ENCODE results near the gene ZC3H18. TPM values are rescaled to one million over a fixed set of nuclear protein-coding genes. Genes with fewer than 3 reads are reported as not detected.

The ZC3H18 gene
- total and polyA plus RNA-seq, 4 donors = 12.4 to 38.5 (median 28.5) TPM

- ATAC-seq (ENCODE audit: low FRiP score) = no peak
- intact Hi-C loops (cut with DNase I) = no loop called here
These were observed 23.3 kb downstream of the ZC3H18 start for GRCh38 chr16:88593489-88593888.

GRCh38 chr16:88593910-88594309 is 23.7 kb downstream of the ZC3H18 start:
- 92% methylated on average over 6 of the region's 6 CpGs for WGBS, 2 donors
- H3K27ac ChIP-seq (ENCODE audit: low read depth in 1 of 2, low read length in 2 of 2) = no peak overlapping the region
- DNase-seq (no peak), ATAC-seq (ENCODE audit: low FRiP score) (no peak)
- intact Hi-C loops (cut with DNase I) = no loop called here
- H3K27me3 ChIP-seq (ENCODE audit: control insufficient read depth in 1 of 2, insufficient read depth in 2 of 2, low read length in 1 of 2) = no peaks in the 10 kb centered on the region
- H3K4me1 ChIP-seq (ENCODE audit: control insufficient read depth in 1 of 2, insufficient read depth in 2 of 2, low read length in 2 of 2) = no peaks in the 10 kb centered on the region
- peaks cover 0 to 8% of the 10 kb centered on the region in 2 donors for H3K36me3 ChIP-seq (ENCODE audit: control insufficient read depth in 1 of 2, insufficient read depth in 2 of 2, low read length in 1 of 2)
- no peak overlapping the region for H3K4me3 ChIP-seq (ENCODE audit: low read length in 2 of 2)
- H3K9me3 ChIP-seq (ENCODE audit: control insufficient read depth, low read length) = no peaks in the 10 kb centered on the region

More at GRCh38 chr16:88593489-88593888, 23.3 kb downstream of the ZC3H18 start:
- H3K36me3 ChIP-seq (ENCODE audit: control insufficient read depth in 1 of 2, insufficient read depth in 2 of 2, low read length in 1 of 2) = peaks cover 0 to 8% of the 10 kb centered on the region in 2 donors
- 72 to 73% methylated on average over 11 of the region's 11 CpGs for WGBS, 2 donors
- H3K4me3 ChIP-seq (ENCODE audit: low read length in 2 of 2) = no peak overlapping the region
- no peaks in the 10 kb centered on the region for H3K27me3 ChIP-seq (ENCODE audit: control insufficient read depth in 1 of 2, insufficient read depth in 2 of 2, low read length in 1 of 2)
- no peak for DNase-seq
- H3K4me1 ChIP-seq (ENCODE audit: control insufficient read depth in 1 of 2, insufficient read depth in 2 of 2, low read length in 2 of 2) = no peaks in the 10 kb centered on the region
- no peak overlapping the region for H3K27ac ChIP-seq (ENCODE audit: low read depth in 1 of 2, low read length in 2 of 2)
- no peaks in the 10 kb centered on the region for H3K9me3 ChIP-seq (ENCODE audit: control insufficient read depth, low read length)

- H3K36me3 ChIP-seq (ENCODE audit: control insufficient read depth in 1 of 2, insufficient read depth in 2 of 2, low read length in 1 of 2) = peaks cover 0 to 14% of the 10 kb centered on the region in 2 donors
- WGBS, 2 donors = 91 to 93% methylated on average over 6 of the region's 6 CpGs
- no peaks in the 10 kb centered on the region for H3K9me3 ChIP-seq (ENCODE audit: control insufficient read depth, low read length)
- DNase-seq (no peak), ATAC-seq (ENCODE audit: low FRiP score) (no peak)
- no peaks in the 10 kb centered on the region for H3K27me3 ChIP-seq (ENCODE audit: control insufficient read depth in 1 of 2, insufficient read depth in 2 of 2, low read length in 1 of 2)
- no peak overlapping the region for H3K27ac ChIP-seq (ENCODE audit: low read depth in 1 of 2, low read length in 2 of 2)
- intact Hi-C loops (cut with DNase I) = no loop called here
- no peaks in the 10 kb centered on the region for H3K4me1 ChIP-seq (ENCODE audit: control insufficient read depth in 1 of 2, insufficient read depth in 2 of 2, low read length in 2 of 2)
- H3K4me3 ChIP-seq (ENCODE audit: low read length in 2 of 2) = no peak overlapping the region
These were observed 24.9 kb downstream of the ZC3H18 start for GRCh38 chr16:88595101-88595500.

- 94 to 96% methylated on average over 10 of the region's 10 CpGs for WGBS, 2 donors
- Histone ChIP-seq H3K36me3 (ENCODE audit: control insufficient read depth in 1 of 2, insufficient read depth in 2 of 2, low read length in 1 of 2) (peaks cover 3 to 18% of the 10 kb centered on the region in 2 donors), H3K27me3 (ENCODE audit: control insufficient read depth in 1 of 2, insufficient read depth in 2 of 2, low read length in 1 of 2) (no peaks in the 10 kb centered on the region)
These were observed 25.7 kb downstream of the ZC3H18 start for GRCh38 chr16:88595921-88596320.

GRCh38 chr16:88596483-88596882 is 26.3 kb downstream of the ZC3H18 start:
- Histone ChIP-seq H3K27ac (ENCODE audit: low read depth in 1 of 2, low read length in 2 of 2) (no peak overlapping the region), H3K9me3 (ENCODE audit: control insufficient read depth, low read length) (no peaks in the 10 kb centered on the region), H3K27me3 (ENCODE audit: control insufficient read depth in 1 of 2, insufficient read depth in 2 of 2, low read length in 1 of 2) (no peaks in the 10 kb centered on the region), H3K36me3 (ENCODE audit: control insufficient read depth in 1 of 2, insufficient read depth in 2 of 2, low read length in 1 of 2) (peaks cover 3 to 18% of the 10 kb centered on the region in 2 donors), H3K4me1 (ENCODE audit: control insufficient read depth in 1 of 2, insufficient read depth in 2 of 2, low read length in 2 of 2) (no peaks in the 10 kb centered on the region), H3K4me3 (ENCODE audit: low read length in 2 of 2) (no peak overlapping the region)
- intact Hi-C loops (cut with DNase I) = no loop called here
- ATAC-seq (ENCODE audit: low FRiP score) = no peak
- 79 to 92% methylated on average over 3 of the region's 3 CpGs for WGBS, 2 donors
- no peak for DNase-seq

More at GRCh38 chr16:88595921-88596320, 25.7 kb downstream of the ZC3H18 start:
- ATAC-seq (ENCODE audit: low FRiP score) (no peak), DNase-seq (no peak)
- intact Hi-C loops (cut with DNase I) = no loop called here
- Histone ChIP-seq H3K4me3 (ENCODE audit: low read length in 2 of 2) (no peak overlapping the region), H3K9me3 (ENCODE audit: control insufficient read depth, low read length) (no peaks in the 10 kb centered on the region), H3K27ac (ENCODE audit: low read depth in 1 of 2, low read length in 2 of 2) (no peak overlapping the region), H3K4me1 (ENCODE audit: control insufficient read depth in 1 of 2, insufficient read depth in 2 of 2, low read length in 2 of 2) (no peaks in the 10 kb centered on the region)

- ATAC-seq (ENCODE audit: low FRiP score) = no peak
- no peak for DNase-seq
- WGBS, 2 donors = 86 to 87% methylated on average over 21 of the region's 21 CpGs
- H3K9me3 ChIP-seq (ENCODE audit: control insufficient read depth, low read length) = no peaks in the 10 kb centered on the region
- no peak overlapping the region for H3K4me3 ChIP-seq (ENCODE audit: low read length in 2 of 2)
- H3K27ac ChIP-seq (ENCODE audit: low read depth in 1 of 2, low read length in 2 of 2) = no peak overlapping the region
- intact Hi-C loops (cut with DNase I) = no loop called here
- no peaks in the 10 kb centered on the region for H3K27me3 ChIP-seq (ENCODE audit: control insufficient read depth in 1 of 2, insufficient read depth in 2 of 2, low read length in 1 of 2)
- peaks cover 3 to 15% of the 10 kb centered on the region in 2 donors for H3K36me3 ChIP-seq (ENCODE audit: control insufficient read depth in 1 of 2, insufficient read depth in 2 of 2, low read length in 1 of 2)
- no peaks in the 10 kb centered on the region for H3K4me1 ChIP-seq (ENCODE audit: control insufficient read depth in 1 of 2, insufficient read depth in 2 of 2, low read length in 2 of 2)
These were observed 27.8 kb downstream of the ZC3H18 start for GRCh38 chr16:88597856-88598491.

- intact Hi-C loops (cut with DNase I) = no loop called here
- 81 to 88% methylated on average over 14 of the region's 14 CpGs for WGBS, 2 donors
- Histone ChIP-seq H3K27ac (ENCODE audit: low read depth in 1 of 2, low read length in 2 of 2) (no peak overlapping the region), H3K4me3 (ENCODE audit: low read length in 2 of 2) (no peak overlapping the region), H3K27me3 (ENCODE audit: control insufficient read depth in 1 of 2, insufficient read depth in 2 of 2, low read length in 1 of 2) (no peaks in the 10 kb centered on the region), H3K4me1 (ENCODE audit: control insufficient read depth in 1 of 2, insufficient read depth in 2 of 2, low read length in 2 of 2) (no peaks in the 10 kb centered on the region), H3K36me3 (ENCODE audit: control insufficient read depth in 1 of 2, insufficient read depth in 2 of 2, low read length in 1 of 2) (peaks cover 3 to 13% of the 10 kb centered on the region in 2 donors), H3K9me3 (ENCODE audit: control insufficient read depth, low read length) (no peaks in the 10 kb centered on the region)
- DNase-seq (peak in 1 of 2 donors; percentile 94), ATAC-seq (ENCODE audit: low FRiP score) (peak; percentile 69)
These were observed 29.0 kb downstream of the ZC3H18 start for GRCh38 chr16:88599092-88599733.

- Histone ChIP-seq H3K36me3 (ENCODE audit: control insufficient read depth in 1 of 2, insufficient read depth in 2 of 2, low read length in 1 of 2) (peaks cover 3 to 13% of the 10 kb centered on the region in 2 donors), H3K9me3 (ENCODE audit: control insufficient read depth, low read length) (no peaks in the 10 kb centered on the region), H3K27ac (ENCODE audit: low read depth in 1 of 2, low read length in 2 of 2) (no peak overlapping the region), H3K4me1 (ENCODE audit: control insufficient read depth in 1 of 2, insufficient read depth in 2 of 2, low read length in 2 of 2) (no peaks in the 10 kb centered on the region), H3K4me3 (ENCODE audit: low read length in 2 of 2) (no peak overlapping the region), H3K27me3 (ENCODE audit: control insufficient read depth in 1 of 2, insufficient read depth in 2 of 2, low read length in 1 of 2) (no peaks in the 10 kb centered on the region)
- DNase-seq (no peak), ATAC-seq (ENCODE audit: low FRiP score) (peak; percentile 24)
- intact Hi-C loops (cut with DNase I) = no loop called here
- 86 to 90% methylated on average over 25 of the region's 25 CpGs for WGBS, 2 donors
These were observed 29.8 kb downstream of the ZC3H18 start for GRCh38 chr16:88599825-88600538.

Data from aorta (tissue), 5 donors.